Activated CD4-positive, alpha-beta T cell treated with anti-CD3 and anti-CD28 coated beads for 36 hours (primary cell): ENCODE data around the gene HDAC8. TPM values are rescaled to one million over a fixed set of nuclear protein-coding genes. Genes with fewer than 3 reads are reported as not detected.
"Not testable (repeated sequence)": the region's sequence is repeated elsewhere in the genome, so short reads cannot be mapped to it uniquely, and the experiment has no call there.

Source experiments
- ATAC-seq: fragments of 200-7000 bp; cut with Tn5 transposase; one replicate; pipeline ENCODE4 v1.10.0; 2021; ENCODE audit warnings: mild to moderate bottlenecking, moderate library complexity
- CTCF ChIA-PET: fragments of 350-600 bp; sonication (Branson Sonifier 250); formaldehyde crosslinking; loops from one replicate; lab custom pipeline; 2021; ENCODE audit warnings: antibody characterized with exemption; lab: Charles Lee
- POLR2A ChIA-PET: fragments of 350-600 bp; sonication (Branson Sonifier 250); formaldehyde crosslinking; loops from one replicate; lab custom pipeline; 2021; ENCODE audit warnings: antibody characterized with exemption, inconsistent platforms; lab: Charles Lee
- DNase-seq: peaks from one replicate; pipeline ENCODE4 v3.0.0-alpha.2; 2020
- H3K27ac Mint-ChIP-seq: one replicate; pipeline ENCODE4 v1.8.0; 2021; ENCODE audit warnings: mixed read lengths
- H3K27me3 Mint-ChIP-seq: one replicate; pipeline ENCODE4 v1.8.0; 2021; ENCODE audit warnings: mixed read lengths
- H3K36me3 Mint-ChIP-seq: one replicate; pipeline ENCODE4 v1.8.0; 2021; ENCODE audit warnings: low read depth, mixed read lengths
- H3K4me1 Mint-ChIP-seq: one replicate; pipeline ENCODE4 v1.8.0; 2021; ENCODE audit warnings: mixed read lengths
- H3K4me3 Mint-ChIP-seq: one replicate; pipeline ENCODE4 v1.8.0; 2021; ENCODE audit warnings: mild to moderate bottlenecking, moderate library complexity, mixed read lengths
- H3K9me3 Mint-ChIP-seq: one replicate; pipeline ENCODE4 v1.8.0; 2021; ENCODE audit warnings: low read depth, mixed read lengths
- intact Hi-C, 2 experiments: fragments of 100-400 bp; cut with DNase I in 1 of 2; cut with micrococcal nuclease in 1 of 2; formaldehyde crosslinking; loops; one replicate each; pipeline versions ENCODE4 v1.14.2 to v1.15.1; 2022 to 2024; cut with DNase I, micrococcal nuclease
- total RNA-seq, 2 experiments: library from RNA; stranded (reverse); gene quantifications; one replicate each; pipeline ENCODE4 v1.2.3, GENCODE V29; 2021

HDAC8 gene
- total RNA-seq, 2 experiments from 2014 or later, result 13.3 to 16.9 TPM

- Mint-ChIP-seq H3K4me3 (no peak overlapping the region), H3K9me3 (no peaks in the 10 kb centered on the region), H3K4me1 (no peaks in the 10 kb centered on the region), H3K36me3 (peaks cover 3% of the 10 kb centered on the region), H3K27me3 (no peaks in the 10 kb centered on the region), H3K27ac (no peak overlapping the region)
- intact Hi-C loops, result no loop called here
- ATAC-seq, result no peak
- no peak for DNase-seq
- ChIA-PET CTCF (interaction anchor here (1.0 kb wide), 1 partner anchor 239 kb away, joined by 3 read pairs; no protein-coding TSS in a partner anchor), POLR2A (no interaction called here)
Measured at GRCh38 chrX:72536542-72536941, 36.1 kb downstream of the HDAC8 start.

GRCh38 chrX:72532366-72532765, 40.3 kb downstream of the HDAC8 start:
- DNase-seq, result no peak
- Mint-ChIP-seq H3K27me3 (no peaks in the 10 kb centered on the region), H3K9me3 (no peaks in the 10 kb centered on the region), H3K36me3 (peaks cover 5% of the 10 kb centered on the region), H3K4me1 (peaks cover 1% of the 10 kb centered on the region), H3K4me3 (no peak overlapping the region), H3K27ac (no peak overlapping the region)
- intact Hi-C loops, result no loop called here
- ChIA-PET CTCF (no interaction called here), POLR2A (no interaction called here)
- ATAC-seq, result no peak

- H3K9me3 Mint-ChIP-seq, result no peaks in the 10 kb centered on the region
- no peaks in the 10 kb centered on the region for H3K27me3 Mint-ChIP-seq
- no peak for ATAC-seq
- no peak overlapping the region for H3K4me3 Mint-ChIP-seq
- DNase-seq, result no peak
- ChIA-PET CTCF (no interaction called here), POLR2A (no interaction called here)
- peaks cover 8% of the 10 kb centered on the region for H3K36me3 Mint-ChIP-seq
- H3K4me1 Mint-ChIP-seq, result peaks cover 14% of the 10 kb centered on the region
- H3K27ac Mint-ChIP-seq, result no peak overlapping the region
- intact Hi-C loops, result no loop called here
Measured at GRCh38 chrX:72526534-72527508, 45.8 kb downstream of the HDAC8 start.

GRCh38 chrX:72498782-72499181, 73.9 kb downstream of the HDAC8 start:
- H3K27me3 Mint-ChIP-seq, result no peaks in the 10 kb centered on the region
- H3K4me3 Mint-ChIP-seq, result no peak overlapping the region
- CTCF ChIA-PET, result no interaction called here
- no peak for ATAC-seq
- H3K27ac Mint-ChIP-seq, result no peak overlapping the region
- POLR2A ChIA-PET, result no interaction called here
- DNase-seq, result no peak
- H3K36me3 Mint-ChIP-seq, result peaks cover 19% of the 10 kb centered on the region
- peaks cover 3% of the 10 kb centered on the region for H3K9me3 Mint-ChIP-seq
- intact Hi-C loops, result no loop called here
- H3K4me1 Mint-ChIP-seq, result no peaks in the 10 kb centered on the region

DNA sequence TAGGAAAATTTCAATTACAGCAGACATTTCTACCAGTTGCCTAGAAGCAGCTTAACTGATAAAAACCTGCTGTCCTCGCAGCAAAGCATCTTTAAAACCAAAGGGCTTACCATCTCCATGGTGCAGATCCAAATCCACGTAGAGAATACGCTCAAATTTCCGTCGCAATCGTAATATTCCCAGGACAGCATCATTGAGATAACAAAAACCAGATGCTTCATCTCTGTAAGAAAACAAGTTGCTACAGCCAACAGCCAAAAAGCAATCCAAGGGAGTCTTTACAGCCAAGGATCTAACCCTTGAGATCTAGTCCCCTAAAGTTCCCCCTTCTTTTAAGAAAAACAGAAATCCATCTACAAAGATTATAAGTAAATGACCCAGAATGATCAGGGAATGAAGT, 77.6 kb downstream of the HDAC8 start:
- POLR2A ChIA-PET, result no interaction called here
- CTCF ChIA-PET, result no interaction called here
- intact Hi-C loops, result no loop called here
- ATAC-seq, result no peak
- Mint-ChIP-seq H3K9me3 (no peaks in the 10 kb centered on the region), H3K27me3 (no peaks in the 10 kb centered on the region), H3K27ac (no peak overlapping the region), H3K4me3 (no peak overlapping the region), H3K4me1 (no peaks in the 10 kb centered on the region), H3K36me3 (peaks cover 20% of the 10 kb centered on the region)
- no peak for DNase-seq

- Mint-ChIP-seq H3K27ac (no peak overlapping the region), H3K27me3 (no peaks in the 10 kb centered on the region), H3K9me3 (no peaks in the 10 kb centered on the region), H3K36me3 (peaks cover 32% of the 10 kb centered on the region), H3K4me1 (no peaks in the 10 kb centered on the region), H3K4me3 (no peak overlapping the region)
- ChIA-PET POLR2A (no interaction called here), CTCF (no interaction called here)
- intact Hi-C loops, result no loop called here
- DNase-seq (no peak), ATAC-seq (no peak)
Measured at GRCh38 chrX:72492499-72492898, 80.1 kb downstream of the HDAC8 start.

DNA sequence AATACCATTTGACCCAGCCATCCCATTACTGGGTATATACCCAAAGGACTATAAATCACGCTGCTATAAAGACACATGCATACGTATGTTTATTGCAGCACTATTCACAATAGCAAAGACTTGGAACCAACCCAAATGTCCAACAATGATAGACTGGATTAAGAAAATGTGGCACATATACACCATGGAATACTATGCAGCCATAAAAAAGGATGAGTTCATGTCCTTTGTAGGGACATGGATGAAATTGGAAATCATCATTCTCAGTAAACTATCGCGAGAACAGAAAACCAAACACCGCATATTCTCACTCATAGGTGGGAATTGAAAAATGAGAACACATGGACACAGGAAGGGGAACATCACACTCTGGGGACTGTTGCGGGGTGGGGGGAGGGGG, 82.4 kb downstream of the HDAC8 start:
- H3K27ac Mint-ChIP-seq, CTCF ChIA-PET, ATAC-seq, H3K4me3 Mint-ChIP-seq, DNase-seq, H3K27me3 Mint-ChIP-seq, POLR2A ChIA-PET, H3K9me3 Mint-ChIP-seq, H3K4me1 Mint-ChIP-seq, intact Hi-C loops: not testable (repeated sequence)
- H3K36me3 Mint-ChIP-seq, result peaks cover 37% of the 10 kb centered on the region

DNA sequence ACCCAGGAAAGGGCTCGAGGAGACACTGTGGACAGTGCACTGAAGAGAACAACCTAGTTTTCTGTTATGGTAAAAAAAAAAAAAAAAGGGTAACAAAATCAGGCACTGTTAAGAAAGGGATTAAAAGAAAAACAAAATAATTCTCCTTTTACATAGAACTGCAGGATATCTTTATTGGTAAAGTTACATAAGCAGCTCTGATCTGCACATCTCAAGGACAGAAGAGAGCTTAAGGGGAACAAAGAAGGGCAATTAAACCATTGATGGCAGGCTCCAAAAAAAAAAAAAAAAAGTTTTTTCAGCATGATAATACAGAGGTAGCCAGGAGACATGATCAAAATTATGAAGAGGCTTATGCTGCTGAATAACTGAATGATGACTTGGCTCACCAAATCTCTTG, 85.0 kb downstream of the HDAC8 start:
- Mint-ChIP-seq H3K27ac (no peak overlapping the region), H3K27me3 (no peaks in the 10 kb centered on the region), H3K36me3 (peaks cover 37% of the 10 kb centered on the region), H3K4me3 (no peak overlapping the region), H3K4me1 (no peaks in the 10 kb centered on the region), H3K9me3 (no peaks in the 10 kb centered on the region)
- ATAC-seq (no peak), DNase-seq (no peak)
- CTCF ChIA-PET, result interaction anchor here (0.6 kb wide), 1 partner anchor 472 kb away, joined by 3 read pairs; no protein-coding TSS in a partner anchor
- intact Hi-C loops, result no loop called here
- POLR2A ChIA-PET, result no interaction called here

GRCh38 chrX:72479324-72480274, 93.0 kb downstream of the HDAC8 start:
- intact Hi-C loops, result no loop called here
- Mint-ChIP-seq H3K9me3 (no peaks in the 10 kb centered on the region), H3K4me1 (no peaks in the 10 kb centered on the region), H3K27me3 (no peaks in the 10 kb centered on the region), H3K27ac (no peak overlapping the region), H3K4me3 (no peak overlapping the region), H3K36me3 (peaks cover 12% of the 10 kb centered on the region)
- ATAC-seq (no peak), DNase-seq (no peak)
- ChIA-PET POLR2A (no interaction called here), CTCF (interaction anchor here (0.6 kb wide), 1 partner anchor 683 kb away, joined by 3 read pairs; no protein-coding TSS in a partner anchor)

- ATAC-seq, result no peak
- H3K27ac Mint-ChIP-seq, result no peak overlapping the region
- ChIA-PET POLR2A (no interaction called here), CTCF (no interaction called here)
- H3K27me3 Mint-ChIP-seq, result no peaks in the 10 kb centered on the region
- H3K4me3 Mint-ChIP-seq, result no peak overlapping the region
- H3K36me3 Mint-ChIP-seq, result peaks cover 10% of the 10 kb centered on the region
- no peaks in the 10 kb centered on the region for H3K9me3 Mint-ChIP-seq
- no peak for DNase-seq
- intact Hi-C loops, result no loop called here
- no peaks in the 10 kb centered on the region for H3K4me1 Mint-ChIP-seq
Measured at GRCh38 chrX:72478853-72479252, 93.8 kb downstream of the HDAC8 start.

GRCh38 chrX:72478351-72478750, 94.3 kb downstream of the HDAC8 start:
- no peaks in the 10 kb centered on the region for H3K9me3 Mint-ChIP-seq
- H3K4me1 Mint-ChIP-seq, result no peaks in the 10 kb centered on the region
- H3K27ac Mint-ChIP-seq, result no peak overlapping the region

More at GRCh38 chrX:72478351-72478750, 94.3 kb downstream of the HDAC8 start:
- ChIA-PET POLR2A (no interaction called here), CTCF (no interaction called here)
- Mint-ChIP-seq H3K36me3 (peaks cover 12% of the 10 kb centered on the region), H3K27me3 (no peaks in the 10 kb centered on the region), H3K4me3 (no peak overlapping the region)
- intact Hi-C loops, result no loop called here
- ATAC-seq, result no peak
- DNase-seq, result no peak
